Bronchial epithelial cell (primary cell): Measurements from ENCODE around the gene PAQR6. TPM values are rescaled to one million over a fixed set of nuclear protein-coding genes. Genes with fewer than 3 reads are reported as not detected.
A peak's percentile ranks its signal among the peaks of the same experiment; 100 is the strongest.

Source experiments
- DNase-seq: peaks from one replicate; pipeline ENCODE4 v3.0.0-alpha.2; 2010; ENCODE audit warnings: low read depth
- FAIRE-seq: peaks from 2 replicates; lab custom pipeline; 2011; peaks lifted over from hg19 to GRCh38; lab: Jason Lieb, UNC
- H3K27me3 ChIP-seq: 2 replicates; pipeline ENCODE4 v1.5.1; 2011; ENCODE audit warnings: low read length; ENCODE audit not compliant: control insufficient read depth, insufficient read depth
- H3K36me3 ChIP-seq: 2 replicates; pipeline ENCODE4 v1.5.1; 2011; ENCODE audit warnings: low read length; ENCODE audit not compliant: control insufficient read depth, insufficient read depth
- H3K4me3 ChIP-seq: 2 replicates; pipeline ENCODE4 v1.5.1; 2011; ENCODE audit warnings: mild to moderate bottlenecking, low read depth, low read length, control low read depth
- total RNA-seq: library from RNA; depleted of rRNA; stranded (reverse); fragments of >200 nt; gene quantifications from 2 replicates; pipeline ENCODE4 v1.2.1, GENCODE V29; 2014
- TF ChIP-seq, protein P1 (sequence below): IDR thresholded peaks from 2 replicates; pipeline ENCODE4 v1.5.1; 2011; ENCODE audit warnings: mild to moderate bottlenecking, moderate library complexity, low read length, control low read depth, inconsistent platforms; ENCODE audit not compliant: insufficient read depth, severe bottlenecking

Gene PAQR6
- total RNA-seq, 1 donor from 2014 or later, result 0.26 TPM

DNA sequence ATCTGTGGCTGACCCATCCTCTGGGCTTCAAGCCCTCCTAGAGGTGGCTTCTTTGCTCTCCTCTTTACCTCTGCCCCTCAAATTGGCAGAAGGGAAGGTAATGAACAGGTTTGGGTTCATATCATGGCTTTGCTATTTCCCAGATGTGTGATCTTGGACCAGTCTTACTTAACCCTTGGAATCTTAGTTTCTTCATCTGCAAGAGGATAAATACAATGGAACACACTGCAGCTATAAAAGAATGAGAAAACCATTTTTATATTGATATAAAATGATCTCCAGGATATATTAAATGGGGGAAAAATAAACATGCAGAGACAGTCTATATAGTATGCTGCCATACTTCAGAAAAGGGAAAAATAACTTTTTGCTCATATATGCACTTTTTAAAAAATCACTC is 42.0 kb upstream of the PAQR6 start:
- DNase-seq (no peak), FAIRE-seq (no peak)
- TF ChIP-seq, protein P1, sequence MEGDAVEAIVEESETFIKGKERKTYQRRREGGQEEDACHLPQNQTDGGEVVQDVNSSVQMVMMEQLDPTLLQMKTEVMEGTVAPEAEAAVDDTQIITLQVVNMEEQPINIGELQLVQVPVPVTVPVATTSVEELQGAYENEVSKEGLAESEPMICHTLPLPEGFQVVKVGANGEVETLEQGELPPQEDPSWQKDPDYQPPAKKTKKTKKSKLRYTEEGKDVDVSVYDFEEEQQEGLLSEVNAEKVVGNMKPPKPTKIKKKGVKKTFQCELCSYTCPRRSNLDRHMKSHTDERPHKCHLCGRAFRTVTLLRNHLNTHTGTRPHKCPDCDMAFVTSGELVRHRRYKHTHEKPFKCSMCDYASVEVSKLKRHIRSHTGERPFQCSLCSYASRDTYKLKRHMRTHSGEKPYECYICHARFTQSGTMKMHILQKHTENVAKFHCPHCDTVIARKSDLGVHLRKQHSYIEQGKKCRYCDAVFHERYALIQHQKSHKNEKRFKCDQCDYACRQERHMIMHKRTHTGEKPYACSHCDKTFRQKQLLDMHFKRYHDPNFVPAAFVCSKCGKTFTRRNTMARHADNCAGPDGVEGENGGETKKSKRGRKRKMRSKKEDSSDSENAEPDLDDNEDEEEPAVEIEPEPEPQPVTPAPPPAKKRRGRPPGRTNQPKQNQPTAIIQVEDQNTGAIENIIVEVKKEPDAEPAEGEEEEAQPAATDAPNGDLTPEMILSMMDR, result no peak
- no peaks in the 10 kb centered on the region for H3K27me3 ChIP-seq
- peaks cover 24% of the 10 kb centered on the region for H3K36me3 ChIP-seq
- H3K4me3 ChIP-seq, result no peak overlapping the region

DNA sequence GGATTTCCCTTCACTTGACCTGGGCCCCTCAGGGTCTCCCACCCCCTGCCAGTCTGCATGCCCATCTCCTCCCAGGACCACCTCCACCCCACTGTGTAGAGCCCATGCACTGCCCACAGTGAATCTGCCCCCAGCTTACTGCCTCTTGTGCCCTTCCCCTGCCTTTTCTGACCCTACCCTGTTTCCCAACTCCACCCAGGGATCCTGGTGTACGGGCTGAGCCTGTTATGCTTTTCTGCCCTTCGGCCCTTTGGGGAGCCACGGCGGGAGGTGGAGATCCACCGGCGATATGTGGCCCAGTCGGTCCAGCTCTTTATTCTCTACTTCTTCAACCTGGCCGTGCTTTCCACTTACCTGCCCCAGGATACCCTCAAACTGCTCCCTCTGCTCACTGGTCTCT is 38.2 kb upstream of the PAQR6 start:
- H3K4me3 ChIP-seq, result no peak overlapping the region
- H3K27me3 ChIP-seq, result no peaks in the 10 kb centered on the region
- DNase-seq (no peak), FAIRE-seq (no peak)
- TF ChIP-seq, protein P1, result no peak
- H3K36me3 ChIP-seq, result peaks cover 20% of the 10 kb centered on the region

DNA sequence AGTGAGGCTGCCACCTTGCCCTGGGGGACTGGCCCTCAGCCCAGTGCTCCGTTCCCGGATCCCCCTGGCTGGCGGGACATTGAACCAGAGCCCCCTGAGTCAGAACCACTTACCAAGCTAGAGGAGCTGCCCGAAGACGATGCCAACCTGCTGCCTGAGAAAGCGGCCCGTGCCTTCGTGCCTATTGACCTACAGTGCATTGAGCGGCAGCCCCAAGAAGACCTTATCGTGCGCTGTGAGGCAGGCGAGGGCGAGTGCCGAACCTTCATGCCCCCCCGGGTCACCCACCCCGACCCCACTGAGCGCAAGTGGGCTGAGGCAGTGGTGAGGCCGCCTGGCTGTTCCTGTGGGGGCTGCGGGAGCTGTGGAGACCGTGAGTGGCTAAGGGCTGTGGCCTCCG is 37.6 kb upstream of the PAQR6 start:
- TF ChIP-seq, protein P1, result no peak
- FAIRE-seq (no peak), DNase-seq (no peak)
- peaks cover 20% of the 10 kb centered on the region for H3K36me3 ChIP-seq
- peak overlapping the region; percentile 52 for H3K4me3 ChIP-seq
- no peaks in the 10 kb centered on the region for H3K27me3 ChIP-seq

DNA sequence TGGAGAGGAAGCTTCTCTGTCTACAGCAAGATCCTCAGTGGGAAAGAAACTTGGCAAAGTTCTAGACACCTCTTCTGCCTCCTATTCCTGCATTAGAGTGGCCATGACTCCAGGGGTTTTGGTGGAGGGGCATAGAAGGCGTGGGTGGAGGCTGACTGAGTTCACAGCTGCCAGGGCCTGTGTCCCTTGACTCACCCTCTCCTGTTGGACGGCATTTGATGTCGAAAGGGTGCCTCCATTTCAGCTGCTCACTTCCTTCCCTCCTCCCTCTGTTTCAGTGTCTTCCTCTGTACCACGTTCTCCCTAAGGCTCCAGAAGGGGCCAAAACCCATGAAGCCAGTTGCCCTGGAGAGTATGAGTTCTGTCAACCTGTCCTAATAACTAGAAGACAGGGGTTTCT is 36.9 kb upstream of the PAQR6 start:
- TF ChIP-seq, protein P1, result no peak
- Histone ChIP-seq H3K4me3 (peak overlapping the region; percentile 52), H3K36me3 (peaks cover 20% of the 10 kb centered on the region), H3K27me3 (no peaks in the 10 kb centered on the region)
- DNase-seq (peak; percentile 87), FAIRE-seq (no peak)

DNA sequence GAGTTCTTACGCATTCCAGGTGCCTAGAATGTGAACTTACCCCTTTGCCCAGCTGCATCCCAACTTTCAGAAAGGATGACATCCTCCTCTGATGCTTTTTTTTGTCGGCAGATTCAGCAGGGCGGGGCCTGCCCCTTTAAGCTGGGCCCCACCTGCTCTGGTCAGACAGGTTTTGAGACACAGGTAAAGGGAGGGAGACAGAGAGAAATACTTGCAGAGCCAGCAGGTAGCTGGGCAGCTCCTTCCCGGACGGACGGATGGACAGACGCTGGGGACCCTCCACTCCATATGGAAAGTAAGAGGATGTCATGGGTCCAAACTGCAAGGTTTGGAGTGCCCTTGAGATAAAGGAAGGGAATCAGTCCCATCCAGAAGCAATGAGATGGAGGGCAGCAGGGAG is 36.3 kb upstream of the PAQR6 start, which contains the start of gene TMEM79:
TMEM79 (plus strand) TSS at position 214 of the 400 bp plus-strand sequence. CDS start 902 bp downstream, outside the sequence.
- no peak for FAIRE-seq
- TF ChIP-seq, protein P1, result no peak
- H3K4me3 ChIP-seq, result peak within 1 kb of the TSS; percentile 67
- peaks cover 19% of the 10 kb centered on the region for H3K36me3 ChIP-seq
- peak; percentile 74 for DNase-seq
- H3K27me3 ChIP-seq, result no peaks in the 10 kb centered on the region

DNA sequence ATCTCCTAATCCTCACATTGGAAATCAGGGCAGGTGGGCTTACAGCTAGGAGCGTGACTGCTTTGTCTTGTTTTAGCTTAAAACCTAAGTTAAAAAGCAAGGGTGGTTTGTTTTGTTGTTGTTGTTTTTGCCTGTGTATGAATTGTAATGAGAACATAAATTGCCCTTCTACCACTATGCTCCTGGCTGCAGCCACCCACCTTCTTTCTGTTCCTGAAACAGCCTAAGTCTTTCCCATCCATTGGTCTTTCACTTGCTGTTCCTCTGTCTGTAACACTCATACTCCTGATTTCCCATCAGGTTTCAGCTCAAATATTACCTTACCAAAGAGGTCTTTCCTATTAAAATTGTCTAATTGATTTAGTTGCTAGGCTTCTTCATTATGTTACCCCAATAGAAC is 35.7 kb upstream of the PAQR6 start:
- H3K36me3 ChIP-seq, result peaks cover 18% of the 10 kb centered on the region
- DNase-seq (no peak), FAIRE-seq (no peak)
- H3K4me3 ChIP-seq, result peak overlapping the region; percentile 67
- TF ChIP-seq, protein P1, result no peak
- no peaks in the 10 kb centered on the region for H3K27me3 ChIP-seq
